Measurements from ENCODE around the gene FAM3D. TPM values are rescaled to one million over a fixed set of nuclear protein-coding genes. Genes with fewer than 3 reads are reported as not detected.

The FAM3D gene
- polyA plus RNA-seq, 1 of the 3 experiments (the other 2 are of a cell fraction) = not detected

DNA sequence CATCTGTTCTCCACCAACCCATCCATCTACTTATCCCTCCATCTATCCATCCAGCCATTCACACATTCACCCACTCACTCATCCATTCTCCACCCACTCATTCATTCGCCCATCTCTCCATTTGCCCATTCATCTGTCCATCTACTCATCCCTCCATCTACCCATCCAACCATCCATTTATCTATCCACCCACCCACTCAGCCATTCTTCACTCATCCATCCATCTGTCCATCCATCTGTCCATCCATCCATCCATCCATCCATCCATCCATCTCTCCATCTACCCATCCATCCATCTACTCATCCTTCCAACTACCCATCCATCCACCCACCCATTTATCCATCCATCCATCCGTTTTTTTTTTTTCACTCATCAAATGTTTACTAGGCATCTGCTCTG lies 13.9 kb downstream of the FAM3D start (continued):
- TF ChIP-seq RFX5 (IDR thresholded peaks at IDR 0.05; ENCODE audit: low read length) = no peak
- TF ChIP-seq TAF1 (IDR thresholded peaks at IDR 0.05; ENCODE audit: borderline replicate concordance, low read depth, low read length) = no peak

DNA sequence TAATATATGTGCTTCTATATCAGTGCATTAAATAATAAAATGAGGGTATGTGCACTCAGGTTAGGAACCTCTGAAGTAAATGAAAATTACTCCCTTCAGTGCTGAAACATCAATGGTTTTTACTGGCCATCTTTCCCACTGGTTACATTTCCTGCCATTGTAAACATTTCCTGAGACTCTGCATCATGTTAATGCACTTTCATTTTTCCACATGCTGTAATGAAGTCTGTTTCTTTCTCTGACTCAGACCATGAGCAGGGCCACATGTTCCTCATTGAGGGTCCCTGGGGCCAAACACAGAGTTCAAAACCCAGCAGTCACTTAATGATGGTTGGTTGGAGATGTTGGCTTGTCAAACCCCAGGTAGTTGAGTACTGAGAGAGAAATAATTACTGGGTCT lies 15.3 kb downstream of the FAM3D start:
- TF ChIP-seq FOXM1 (IDR thresholded peaks at IDR 0.05; ENCODE audit: low read depth) (no peak), RXRA (IDR thresholded peaks at IDR 0.05; ENCODE audit: borderline replicate concordance, low read depth) (no peak), MEF2A (IDR thresholded peaks at IDR 0.05; ENCODE audit: borderline replicate concordance, low read depth) (no peak)
- Histone ChIP-seq H2AFZ (ENCODE audit: low read depth) (no peak overlapping the region), H3K27ac (ENCODE audit: low read depth in 2 of 2, low read length in 1 of 2) (no peak overlapping the region), H3K4me1 (ENCODE audit: control insufficient read depth in 1 of 2, insufficient read depth in 2 of 2, low read depth in 1 of 2, low read length in 1 of 2) (no peaks in the 10 kb centered on the region; a peak in 1 of 4 replicates), H3K36me3 (replicated peaks in 1 of 2; ENCODE audit: control insufficient read depth in 1 of 2, insufficient read depth in 2 of 2, low read length in 1 of 2) (no peaks in the 10 kb centered on the region), H4K20me1 (ENCODE audit: insufficient read depth) (no peaks in the 10 kb centered on the region), H3K4me3 (ENCODE audit: low read depth in 2 of 2, low read length in 1 of 2) (no peak overlapping the region), H3K4me2 (no peak overlapping the region), H3K27me3 (ENCODE audit: insufficient read depth) (peaks cover 9% of the 10 kb centered on the region; the same call in 1 of the 2 replicates), H3F3A (replicated peaks; ENCODE audit: insufficient read depth) (no peaks in the 10 kb centered on the region), H3K79me2 (ENCODE audit: insufficient read depth) (no peaks in the 10 kb centered on the region), H3K9me2 (no peaks in the 10 kb centered on the region), H3K9ac (no peak overlapping the region), H3K9me3 (no peaks in the 10 kb centered on the region)
- DNase-seq = no peak
- POLR2A ChIA-PET = no interaction called here
- CTCF ChIA-PET = no interaction called here

DNA sequence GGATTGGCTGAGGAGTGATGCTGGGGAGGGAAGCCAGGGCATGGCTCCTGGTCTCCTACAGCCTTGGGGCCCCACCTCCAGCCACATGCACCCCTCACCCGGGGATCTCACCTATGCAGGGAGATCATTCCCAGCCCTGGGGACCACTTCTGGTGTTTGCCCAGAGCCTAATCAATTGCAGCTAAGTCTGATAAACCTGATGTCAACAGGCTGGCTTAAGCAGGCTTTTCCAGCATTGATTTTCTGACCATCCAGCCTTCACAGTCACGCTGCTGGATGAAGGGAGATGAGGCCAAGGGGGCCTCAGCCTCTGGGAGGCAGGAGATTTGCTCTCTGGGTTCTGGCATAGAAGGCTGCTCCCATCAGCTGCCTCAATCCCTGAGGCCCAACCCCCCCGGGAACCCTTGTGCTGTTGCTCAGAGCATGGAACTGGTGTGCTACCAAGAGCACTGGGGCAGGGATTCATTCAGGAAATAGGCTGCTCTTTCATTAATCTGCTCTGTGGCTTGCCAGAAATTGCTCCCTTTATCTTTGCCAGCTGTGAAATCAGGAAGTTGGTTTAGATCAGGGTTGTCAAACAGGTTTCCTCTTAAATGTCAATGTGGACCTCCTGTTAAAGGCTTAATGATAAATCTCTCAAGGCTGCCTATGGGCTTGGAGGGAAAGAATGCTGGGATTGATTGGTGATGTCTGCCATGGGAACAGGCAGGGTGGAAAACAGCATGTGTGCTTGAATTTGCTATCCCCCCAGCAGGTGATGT lies 19.0 kb downstream of the FAM3D start:
- ChIA-PET CTCF (interaction anchor here (1.2 kb wide), 2 partner anchors 17 to 81 kb away, joined by 3 to 4 read pairs; no protein-coding TSS in a partner anchor), POLR2A (no interaction called here)
- Histone ChIP-seq H3K27ac (ENCODE audit: low read depth in 2 of 2, low read length in 1 of 2) (no peak overlapping the region), H3K36me3 (replicated peaks in 1 of 2; ENCODE audit: control insufficient read depth in 1 of 2, insufficient read depth in 2 of 2, low read length in 1 of 2) (no peaks in the 10 kb centered on the region), H3K79me2 (ENCODE audit: insufficient read depth) (no peaks in the 10 kb centered on the region), H3K4me1 (ENCODE audit: control insufficient read depth in 1 of 2, insufficient read depth in 2 of 2, low read depth in 1 of 2, low read length in 1 of 2) (no peaks in the 10 kb centered on the region; a peak in 1 of 4 replicates), H3K27me3 (ENCODE audit: insufficient read depth) (no peaks in the 10 kb centered on the region), H4K20me1 (ENCODE audit: insufficient read depth) (no peaks in the 10 kb centered on the region), H3K9me3 (no peaks in the 10 kb centered on the region), H3F3A (replicated peaks; ENCODE audit: insufficient read depth) (no peaks in the 10 kb centered on the region), H3K4me3 (ENCODE audit: low read depth in 2 of 2, low read length in 1 of 2) (no peak overlapping the region), H3K9ac (no peak overlapping the region), H3K4me2 (no peak overlapping the region), H3K9me2 (no peaks in the 10 kb centered on the region), H2AFZ (ENCODE audit: low read depth) (no peak overlapping the region)
- DNase-seq = no peak
- TF ChIP-seq GATA2 (CRISPR knock-in tag; IDR thresholded peaks at IDR 0.05) = no peak
- no peak for TF ChIP-seq TAF1 (IDR thresholded peaks at IDR 0.05; ENCODE audit: borderline replicate concordance, low read depth, low read length)
- TF ChIP-seq RCOR1 (IDR thresholded peaks at IDR 0.05; ENCODE audit: low read length) = no peak
- TF ChIP-seq SIN3A (IDR thresholded peaks at IDR 0.05; ENCODE audit: borderline replicate concordance, low read depth, low read length) = no peak
- 29% methylated on average over 1 of the region's 3 CpGs for WGBS (ENCODE audit: low lambda C conversion rate)

- no peak for DNase-seq
- Histone ChIP-seq H3F3A (replicated peaks; ENCODE audit: insufficient read depth) (no peaks in the 10 kb centered on the region), H2AFZ (ENCODE audit: low read depth) (no peak overlapping the region), H3K9me2 (no peaks in the 10 kb centered on the region), H3K9me3 (no peaks in the 10 kb centered on the region), H3K9ac (no peak overlapping the region), H3K4me2 (no peak overlapping the region), H3K4me1 (ENCODE audit: control insufficient read depth in 1 of 2, insufficient read depth in 2 of 2, low read depth in 1 of 2, low read length in 1 of 2) (no peaks in the 10 kb centered on the region; a peak in 1 of 4 replicates), H3K79me2 (ENCODE audit: insufficient read depth) (no peaks in the 10 kb centered on the region), H3K4me3 (ENCODE audit: low read depth in 2 of 2, low read length in 1 of 2) (no peak overlapping the region), H3K27ac (ENCODE audit: low read depth in 2 of 2, low read length in 1 of 2) (no peak overlapping the region), H3K27me3 (ENCODE audit: insufficient read depth) (no peaks in the 10 kb centered on the region), H4K20me1 (ENCODE audit: insufficient read depth) (no peaks in the 10 kb centered on the region), H3K36me3 (replicated peaks in 1 of 2; ENCODE audit: control insufficient read depth in 1 of 2, insufficient read depth in 2 of 2, low read length in 1 of 2) (no peaks in the 10 kb centered on the region)
- CTCF ChIA-PET = interaction anchor here (1.2 kb wide), 1 partner anchor 16 kb away, joined by 4 read pairs; no protein-coding TSS in a partner anchor
- POLR2A ChIA-PET = no interaction called here
- TF ChIP-seq GATA2 (CRISPR knock-in tag; IDR thresholded peaks at IDR 0.05) = no peak
- no peak for TF ChIP-seq EZH2phosphoT487 (IDR thresholded peaks at IDR 0.05; ENCODE audit: borderline replicate concordance, low read depth)
- no peak for TF ChIP-seq ZBTB33 (IDR thresholded peaks at IDR 0.05; ENCODE audit: borderline replicate concordance, low read depth)
- TF ChIP-seq IRF3 (IDR thresholded peaks at IDR 0.05; ENCODE audit: low read depth, low read length) = no peak
- no peak for TF ChIP-seq REST (IDR thresholded peaks at IDR 0.05; ENCODE audit: low read depth, low read length)
- WGBS (ENCODE audit: low lambda C conversion rate) = no CpG with 5 or more reads among the region's 3 CpGs
These were observed 20.1 kb downstream of the FAM3D start for GRCh38 chr3:58646503-58646902.

All from SK-N-SH (cell line).